ENCODE data around the gene TRIM66. TPM values are rescaled to one million over a fixed set of nuclear protein-coding genes. Genes with fewer than 3 reads are reported as not detected.

Gene TRIM66
- total and polyA plus RNA-seq, 2 experiments from 2014 or later = 1.0 to 3.3 TPM

DNA sequence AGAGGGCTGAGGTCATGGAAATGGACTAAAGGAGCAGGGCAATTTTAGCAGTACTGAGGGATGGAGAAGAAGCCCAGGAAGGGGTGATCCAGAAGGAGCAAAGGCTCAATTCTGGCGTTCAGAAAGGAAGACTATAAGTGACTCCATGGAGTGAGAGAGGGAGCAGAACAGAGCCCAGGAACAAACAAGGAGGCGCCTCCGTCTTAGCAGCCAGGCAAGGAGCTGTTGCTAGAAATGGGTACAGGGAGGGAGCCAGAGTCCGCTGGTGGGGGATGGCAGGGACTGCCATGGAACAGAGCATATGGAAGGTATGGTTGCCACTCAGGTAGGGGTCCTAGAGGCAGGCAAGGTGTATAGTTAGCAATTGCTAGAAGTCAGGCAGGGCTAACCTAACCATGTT is 68.0 kb downstream of the TRIM66 start (continued):
- TF ChIP-seq, protein P1, sequence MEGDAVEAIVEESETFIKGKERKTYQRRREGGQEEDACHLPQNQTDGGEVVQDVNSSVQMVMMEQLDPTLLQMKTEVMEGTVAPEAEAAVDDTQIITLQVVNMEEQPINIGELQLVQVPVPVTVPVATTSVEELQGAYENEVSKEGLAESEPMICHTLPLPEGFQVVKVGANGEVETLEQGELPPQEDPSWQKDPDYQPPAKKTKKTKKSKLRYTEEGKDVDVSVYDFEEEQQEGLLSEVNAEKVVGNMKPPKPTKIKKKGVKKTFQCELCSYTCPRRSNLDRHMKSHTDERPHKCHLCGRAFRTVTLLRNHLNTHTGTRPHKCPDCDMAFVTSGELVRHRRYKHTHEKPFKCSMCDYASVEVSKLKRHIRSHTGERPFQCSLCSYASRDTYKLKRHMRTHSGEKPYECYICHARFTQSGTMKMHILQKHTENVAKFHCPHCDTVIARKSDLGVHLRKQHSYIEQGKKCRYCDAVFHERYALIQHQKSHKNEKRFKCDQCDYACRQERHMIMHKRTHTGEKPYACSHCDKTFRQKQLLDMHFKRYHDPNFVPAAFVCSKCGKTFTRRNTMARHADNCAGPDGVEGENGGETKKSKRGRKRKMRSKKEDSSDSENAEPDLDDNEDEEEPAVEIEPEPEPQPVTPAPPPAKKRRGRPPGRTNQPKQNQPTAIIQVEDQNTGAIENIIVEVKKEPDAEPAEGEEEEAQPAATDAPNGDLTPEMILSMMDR (conservative IDR thresholded peaks at IDR 0.05; ENCODE audit: low read depth in 2 of 2) = no peak
- TF ChIP-seq, protein P2, sequence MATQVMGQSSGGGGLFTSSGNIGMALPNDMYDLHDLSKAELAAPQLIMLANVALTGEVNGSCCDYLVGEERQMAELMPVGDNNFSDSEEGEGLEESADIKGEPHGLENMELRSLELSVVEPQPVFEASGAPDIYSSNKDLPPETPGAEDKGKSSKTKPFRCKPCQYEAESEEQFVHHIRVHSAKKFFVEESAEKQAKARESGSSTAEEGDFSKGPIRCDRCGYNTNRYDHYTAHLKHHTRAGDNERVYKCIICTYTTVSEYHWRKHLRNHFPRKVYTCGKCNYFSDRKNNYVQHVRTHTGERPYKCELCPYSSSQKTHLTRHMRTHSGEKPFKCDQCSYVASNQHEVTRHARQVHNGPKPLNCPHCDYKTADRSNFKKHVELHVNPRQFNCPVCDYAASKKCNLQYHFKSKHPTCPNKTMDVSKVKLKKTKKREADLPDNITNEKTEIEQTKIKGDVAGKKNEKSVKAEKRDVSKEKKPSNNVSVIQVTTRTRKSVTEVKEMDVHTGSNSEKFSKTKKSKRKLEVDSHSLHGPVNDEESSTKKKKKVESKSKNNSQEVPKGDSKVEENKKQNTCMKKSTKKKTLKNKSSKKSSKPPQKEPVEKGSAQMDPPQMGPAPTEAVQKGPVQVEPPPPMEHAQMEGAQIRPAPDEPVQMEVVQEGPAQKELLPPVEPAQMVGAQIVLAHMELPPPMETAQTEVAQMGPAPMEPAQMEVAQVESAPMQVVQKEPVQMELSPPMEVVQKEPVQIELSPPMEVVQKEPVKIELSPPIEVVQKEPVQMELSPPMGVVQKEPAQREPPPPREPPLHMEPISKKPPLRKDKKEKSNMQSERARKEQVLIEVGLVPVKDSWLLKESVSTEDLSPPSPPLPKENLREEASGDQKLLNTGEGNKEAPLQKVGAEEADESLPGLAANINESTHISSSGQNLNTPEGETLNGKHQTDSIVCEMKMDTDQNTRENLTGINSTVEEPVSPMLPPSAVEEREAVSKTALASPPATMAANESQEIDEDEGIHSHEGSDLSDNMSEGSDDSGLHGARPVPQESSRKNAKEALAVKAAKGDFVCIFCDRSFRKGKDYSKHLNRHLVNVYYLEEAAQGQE (IDR thresholded peaks at IDR 0.05; ENCODE audit: unreplicated experiment) = no peak
- TF ChIP-seq ZNF331 (CRISPR knock-in tag; IDR thresholded peaks at IDR 0.05; ENCODE audit: low read depth) = no peak
- TF ChIP-seq, protein P3, sequence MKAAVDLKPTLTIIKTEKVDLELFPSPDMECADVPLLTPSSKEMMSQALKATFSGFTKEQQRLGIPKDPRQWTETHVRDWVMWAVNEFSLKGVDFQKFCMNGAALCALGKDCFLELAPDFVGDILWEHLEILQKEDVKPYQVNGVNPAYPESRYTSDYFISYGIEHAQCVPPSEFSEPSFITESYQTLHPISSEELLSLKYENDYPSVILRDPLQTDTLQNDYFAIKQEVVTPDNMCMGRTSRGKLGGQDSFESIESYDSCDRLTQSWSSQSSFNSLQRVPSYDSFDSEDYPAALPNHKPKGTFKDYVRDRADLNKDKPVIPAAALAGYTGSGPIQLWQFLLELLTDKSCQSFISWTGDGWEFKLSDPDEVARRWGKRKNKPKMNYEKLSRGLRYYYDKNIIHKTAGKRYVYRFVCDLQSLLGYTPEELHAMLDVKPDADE (IDR thresholded peaks at IDR 0.05) = no peak
- TF ChIP-seq POLR2AphosphoS5 (IDR thresholded peaks at IDR 0.05; ENCODE audit: low read depth) = no peak
- no peak for TF ChIP-seq EZH2 (IDR thresholded peaks at IDR 0.05; ENCODE audit: low read depth, unreplicated experiment)
- no peak for TF ChIP-seq CREB1 (CRISPR knock-in tag; IDR thresholded peaks at IDR 0.05; ENCODE audit: low read depth)
- no peak for TF ChIP-seq JUNB (IDR thresholded peaks at IDR 0.05; ENCODE audit: unreplicated experiment)
- no peak for TF ChIP-seq STAT1 (IDR thresholded peaks at IDR 0.05; ENCODE audit: unreplicated experiment)
- TF ChIP-seq EZH2phosphoT487 (IDR thresholded peaks at IDR 0.05; ENCODE audit: unreplicated experiment) = no peak

DNA sequence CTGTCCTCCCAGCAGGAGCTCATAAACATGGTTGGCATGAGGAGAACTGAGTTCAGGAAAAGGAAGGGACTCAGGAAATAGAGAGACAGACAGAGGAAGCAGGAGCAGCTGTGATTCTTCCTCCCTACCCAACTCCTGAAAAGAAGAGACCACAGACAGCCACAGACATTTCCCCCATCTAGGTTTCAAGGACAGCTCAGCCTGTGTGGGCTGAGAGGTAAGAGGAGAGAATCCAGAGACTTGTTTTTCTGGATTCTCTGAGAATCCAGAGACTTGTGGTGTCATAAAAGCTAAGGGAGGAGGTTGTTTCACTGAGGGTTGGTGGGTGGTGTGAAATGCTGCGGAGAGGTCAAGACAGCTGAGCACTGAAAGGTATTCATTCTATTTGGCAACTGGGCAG is 69.4 kb downstream of the TRIM66 start:
- Mint-ChIP-seq H3K4me3 (no peak overlapping the region), H3K9me3 (no peaks in the 10 kb centered on the region; the same call in 2 of the 3 replicates), H3K4me1 (peaks cover 3% of the 10 kb centered on the region; the same call in 2 of the 3 replicates), H3K27me3 (ENCODE audit: insufficient read depth, low read depth, poor library complexity) (peaks cover 14% of the 10 kb centered on the region), H3K36me3 (ENCODE audit: low read depth) (no peaks in the 10 kb centered on the region; the same call in 2 of the 3 replicates), H3K27ac (0 out of 2 replicates have a peak overlapping the region, but pooled peaks have one; percentile 22)
- TF ChIP-seq STAT1 (IDR thresholded peaks at IDR 0.05; ENCODE audit: unreplicated experiment) (no peak), CREB1 (CRISPR knock-in tag; IDR thresholded peaks at IDR 0.05; ENCODE audit: low read depth) (no peak), POLR2AphosphoS5 (IDR thresholded peaks at IDR 0.05; ENCODE audit: low read depth) (no peak), ZNF331 (CRISPR knock-in tag; IDR thresholded peaks at IDR 0.05; ENCODE audit: low read depth) (no peak), NANOG (IDR thresholded peaks at IDR 0.05; ENCODE audit: borderline replicate concordance) (no peak)
- TF ChIP-seq, protein P1 (conservative IDR thresholded peaks at IDR 0.05; ENCODE audit: low read depth in 2 of 2) = no peak
- TF ChIP-seq, protein P2 (IDR thresholded peaks at IDR 0.05; ENCODE audit: unreplicated experiment) = no peak
- Histone ChIP-seq H3K4me3 (no peak overlapping the region), H3K36me3 (ENCODE audit: insufficient read depth) (no peaks in the 10 kb centered on the region), H3K4me2 (no peak overlapping the region), H3K27me3 (ENCODE audit: insufficient read depth) (no peaks in the 10 kb centered on the region), H3K4me1 (ENCODE audit: insufficient read depth) (no peaks in the 10 kb centered on the region), H3K9me2 (ENCODE audit: insufficient read depth) (no peaks in the 10 kb centered on the region), H3K79me2 (replicated peaks; ENCODE audit: insufficient read depth) (no peaks in the 10 kb centered on the region), H2AFZ (no peak overlapping the region), H4K20me1 (replicated peaks; ENCODE audit: insufficient read depth) (no peaks in the 10 kb centered on the region), H3K27ac (ENCODE audit: low read depth) (no peak overlapping the region), H3F3A (replicated peaks; ENCODE audit: low read depth) (no peaks in the 10 kb centered on the region)
- ATAC-seq (no peak), DNase-seq (ENCODE audit: low spot score) (no peak)
